ENCODE data around the gene SNED1.

The SNED1 gene

GRCh38 chr2:241105641-241106040 is 107.2 kb downstream of the SNED1 start:
- TF ChIP-seq SIN3A (IDR thresholded peaks at IDR 0.05; ENCODE audit: borderline replicate concordance, insufficient read depth, low read length) (no peak), FOXP2 (optimal IDR thresholded peaks at IDR 0.05; ENCODE audit: borderline replicate concordance, extremely low read depth, extremely low read length, insufficient read depth) (no peak), REST (IDR thresholded peaks at IDR 0.05; ENCODE audit: insufficient read depth in 1 of 2, low read depth in 2 of 2, low read length in 2 of 2) (no peak), POLR2AphosphoS5 (IDR thresholded peaks at IDR 0.05; ENCODE audit: low read depth, low read length) (no peak), TAF1 (IDR thresholded peaks at IDR 0.05; ENCODE audit: borderline replicate concordance, insufficient read depth, low read length) (no peak)

- TF ChIP-seq TAF1 (IDR thresholded peaks at IDR 0.05; ENCODE audit: borderline replicate concordance, insufficient read depth, low read length) (no peak), SIN3A (IDR thresholded peaks at IDR 0.05; ENCODE audit: borderline replicate concordance, insufficient read depth, low read length) (no peak), POLR2AphosphoS5 (IDR thresholded peaks at IDR 0.05; ENCODE audit: low read depth, low read length) (no peak)
These were observed 108.8 kb downstream of the SNED1 start for GRCh38 chr2:241107031-241107783.

- TF ChIP-seq POLR2AphosphoS5 (IDR thresholded peaks at IDR 0.05; ENCODE audit: low read depth, low read length): no peak
- peak; percentile 11 for TF ChIP-seq FOXP2 (optimal IDR thresholded peaks at IDR 0.05; ENCODE audit: borderline replicate concordance, extremely low read depth, extremely low read length, insufficient read depth)
These were observed 110.1 kb downstream of the SNED1 start for GRCh38 chr2:241108271-241109209.

GRCh38 chr2:241109210-241110088 is 111.0 kb downstream of the SNED1 start:
- TF ChIP-seq POLR2AphosphoS5 (IDR thresholded peaks at IDR 0.05; ENCODE audit: low read depth, low read length) (no peak), REST (IDR thresholded peaks at IDR 0.05; ENCODE audit: insufficient read depth in 1 of 2, low read depth in 2 of 2, low read length in 2 of 2) (no peak), SIN3A (IDR thresholded peaks at IDR 0.05; ENCODE audit: borderline replicate concordance, insufficient read depth, low read length) (no peak), FOXP2 (optimal IDR thresholded peaks at IDR 0.05; ENCODE audit: borderline replicate concordance, extremely low read depth, extremely low read length, insufficient read depth) (no peak), TAF1 (IDR thresholded peaks at IDR 0.05; ENCODE audit: borderline replicate concordance, insufficient read depth, low read length) (no peak)

- no peak for TF ChIP-seq TAF1 (IDR thresholded peaks at IDR 0.05; ENCODE audit: borderline replicate concordance, insufficient read depth, low read length)
- no peak for TF ChIP-seq FOXP2 (optimal IDR thresholded peaks at IDR 0.05; ENCODE audit: borderline replicate concordance, extremely low read depth, extremely low read length, insufficient read depth)
- no peak for TF ChIP-seq POLR2AphosphoS5 (IDR thresholded peaks at IDR 0.05; ENCODE audit: low read depth, low read length)
- no peak for TF ChIP-seq REST (IDR thresholded peaks at IDR 0.05; ENCODE audit: insufficient read depth in 1 of 2, low read depth in 2 of 2, low read length in 2 of 2)
- no peak for TF ChIP-seq SIN3A (IDR thresholded peaks at IDR 0.05; ENCODE audit: borderline replicate concordance, insufficient read depth, low read length)
These were observed 111.7 kb downstream of the SNED1 start for GRCh38 chr2:241110089-241110606.
